Measurements from ENCODE around the gene KDM1B. TPM values are rescaled to one million over a fixed set of nuclear protein-coding genes. Genes with fewer than 3 reads are reported as not detected.
A peak's percentile ranks its signal among the peaks of the same experiment; 100 is the strongest.

The KDM1B gene
- total and polyA plus RNA-seq, 5 donors from 2014 or later: 0.94 to 13.1 (median 3.2) TPM

GRCh38 chr6:18264923-18265377 lies 109.7 kb downstream of the KDM1B start:
- H3K4me3 Mint-ChIP-seq: peak overlapping the region; percentile 94 to 96 (median 96)
- no peak for ATAC-seq (ENCODE audit: low read depth in 2 of 2)

GRCh38 chr6:18265787-18266522 lies 110.7 kb downstream of the KDM1B start:
- Histone ChIP-seq H3K27me3 (ENCODE audit: control insufficient read depth, insufficient read depth, low read length) (no peaks in the 10 kb centered on the region), H3K4me3 (ENCODE audit: low read depth, low read length) (no peak overlapping the region), H3K4me1 (ENCODE audit: control insufficient read depth, insufficient read depth, low read length, poor library complexity, severe bottlenecking) (peaks cover 34% of the 10 kb centered on the region), H3K27ac (ENCODE audit: insufficient read depth, low read length, poor library complexity, severe bottlenecking) (no peak overlapping the region), H3K36me3 (ENCODE audit: control insufficient read depth, insufficient read depth, low read length) (no peaks in the 10 kb centered on the region), H3K9me3 (ENCODE audit: control insufficient read depth in 2 of 2, low read length in 2 of 2) (no peaks in the 10 kb centered on the region)
- no peak for DNase-seq
- Mint-ChIP-seq H3K27me3 (peaks cover 8% of the 10 kb centered on the region), H3K27ac (peak overlapping the region; percentile 20 to 98 (median 97)), H3K4me1 (peaks cover 21 to 39% (median 31%) of the 10 kb centered on the region in 4 donors), H3K9me3 (peaks cover 0 to 1% (median 0%) of the 10 kb centered on the region in 7 donors), H3K4me3 (peak overlapping the region; percentile 94 to 96 (median 96)), H3K36me3 (no peaks in the 10 kb centered on the region)
- no peak for ATAC-seq (ENCODE audit: low read depth in 2 of 2)

More at GRCh38 chr6:18264923-18265377, 109.7 kb downstream of the KDM1B start:
- no peaks in the 10 kb centered on the region for H3K27me3 ChIP-seq (ENCODE audit: control insufficient read depth, insufficient read depth, low read length)
- Mint-ChIP-seq H3K9me3 (peaks cover 0 to 1% (median 0%) of the 10 kb centered on the region in 7 donors), H3K4me1 (peaks cover 28 to 49% (median 39%) of the 10 kb centered on the region in 4 donors), H3K36me3 (no peaks in the 10 kb centered on the region), H3K27ac (peak overlapping the region; percentile 97 to 99 (median 98)), H3K27me3 (peaks cover 8% of the 10 kb centered on the region)
- no peaks in the 10 kb centered on the region for H3K36me3 ChIP-seq (ENCODE audit: control insufficient read depth, insufficient read depth, low read length)
- H3K4me1 ChIP-seq (ENCODE audit: control insufficient read depth, insufficient read depth, low read length, poor library complexity, severe bottlenecking): peaks cover 44% of the 10 kb centered on the region
- no peak for DNase-seq
- H3K27ac ChIP-seq (ENCODE audit: insufficient read depth, low read length, poor library complexity, severe bottlenecking): peak overlapping the region; percentile 83
- no peaks in the 10 kb centered on the region for H3K9me3 ChIP-seq (ENCODE audit: control insufficient read depth in 2 of 2, low read length in 2 of 2)
- H3K4me3 ChIP-seq (ENCODE audit: low read depth, low read length): peak overlapping the region; percentile 93

GRCh38 chr6:18266523-18266912 lies 111.3 kb downstream of the KDM1B start:
- H3K27ac Mint-ChIP-seq: no peak overlapping the region

GRCh38 chr6:18268066-18268465 lies 112.8 kb downstream of the KDM1B start:
- no peak overlapping the region for H3K27ac ChIP-seq (ENCODE audit: insufficient read depth, low read length, poor library complexity, severe bottlenecking)
- no peaks in the 10 kb centered on the region for H3K36me3 Mint-ChIP-seq
- peaks cover 8% of the 10 kb centered on the region for H3K27me3 Mint-ChIP-seq
- DNase-seq: no peak
- H3K9me3 Mint-ChIP-seq: peaks cover 0 to 1% (median 0%) of the 10 kb centered on the region in 7 donors
- H3K36me3 ChIP-seq (ENCODE audit: control insufficient read depth, insufficient read depth, low read length): no peaks in the 10 kb centered on the region
- H3K27ac Mint-ChIP-seq: no peak overlapping the region
- peaks cover 8 to 18% (median 13%) of the 10 kb centered on the region in 4 donors for H3K4me1 Mint-ChIP-seq
- no peaks in the 10 kb centered on the region for H3K27me3 ChIP-seq (ENCODE audit: control insufficient read depth, insufficient read depth, low read length)
- no peak overlapping the region for H3K4me3 Mint-ChIP-seq
- H3K4me1 ChIP-seq (ENCODE audit: control insufficient read depth, insufficient read depth, low read length, poor library complexity, severe bottlenecking): peaks cover 13% of the 10 kb centered on the region
- ATAC-seq (ENCODE audit: low read depth in 2 of 2): no peak
- no peak overlapping the region for H3K4me3 ChIP-seq (ENCODE audit: low read depth, low read length)
- no peaks in the 10 kb centered on the region for H3K9me3 ChIP-seq (ENCODE audit: control insufficient read depth in 2 of 2, low read length in 2 of 2)

More at GRCh38 chr6:18266523-18266912, 111.3 kb downstream of the KDM1B start:
- no peak overlapping the region for H3K4me3 ChIP-seq (ENCODE audit: low read depth, low read length)
- DNase-seq (no peak), ATAC-seq (ENCODE audit: low read depth in 2 of 2) (no peak)
- H3K4me1 ChIP-seq (ENCODE audit: control insufficient read depth, insufficient read depth, low read length, poor library complexity, severe bottlenecking): peaks cover 28% of the 10 kb centered on the region
- no peaks in the 10 kb centered on the region for H3K9me3 ChIP-seq (ENCODE audit: control insufficient read depth in 2 of 2, low read length in 2 of 2)
- Mint-ChIP-seq H3K36me3 (no peaks in the 10 kb centered on the region), H3K27me3 (peaks cover 8% of the 10 kb centered on the region), H3K4me3 (no peak overlapping the region), H3K4me1 (peaks cover 17 to 34% (median 28%) of the 10 kb centered on the region in 4 donors), H3K9me3 (peaks cover 0 to 1% (median 0%) of the 10 kb centered on the region in 7 donors)
- H3K27me3 ChIP-seq (ENCODE audit: control insufficient read depth, insufficient read depth, low read length): no peaks in the 10 kb centered on the region
- no peak overlapping the region for H3K27ac ChIP-seq (ENCODE audit: insufficient read depth, low read length, poor library complexity, severe bottlenecking)
- no peaks in the 10 kb centered on the region for H3K36me3 ChIP-seq (ENCODE audit: control insufficient read depth, insufficient read depth, low read length)

- no peaks in the 10 kb centered on the region for H3K36me3 Mint-ChIP-seq
Measured at GRCh38 chr6:18269253-18269652, 114.0 kb downstream of the KDM1B start.

DNA sequence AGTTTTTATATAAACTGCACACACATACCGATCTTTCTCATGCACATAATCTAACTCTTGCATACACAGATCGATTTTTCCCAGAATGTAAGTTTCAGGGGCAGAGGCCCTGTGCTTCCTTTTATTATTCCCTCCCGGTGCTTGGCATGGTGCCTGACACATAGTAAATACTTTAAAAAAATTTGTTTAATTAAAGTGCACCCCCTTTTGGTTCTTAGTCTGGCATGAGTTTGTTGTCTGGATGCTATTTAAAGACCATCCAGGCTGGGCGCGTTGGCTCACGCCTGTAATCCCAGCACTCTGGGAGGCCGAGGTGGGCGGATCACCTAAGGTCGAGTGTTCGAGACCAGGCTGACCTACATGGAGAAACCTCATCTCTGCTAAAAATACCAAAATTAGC lies 114.5 kb downstream of the KDM1B start:
- H3K9me3 Mint-ChIP-seq: peaks cover 0 to under 1% (median 0%) of the 10 kb centered on the region in 7 donors

More at GRCh38 chr6:18269253-18269652, 114.0 kb downstream of the KDM1B start:
- Mint-ChIP-seq H3K9me3 (peaks cover 0 to 1% (median 0%) of the 10 kb centered on the region in 7 donors), H3K27me3 (peaks cover 5% of the 10 kb centered on the region), H3K4me1 (peaks cover 6 to 11% (median 9%) of the 10 kb centered on the region in 4 donors), H3K4me3 (no peak overlapping the region), H3K27ac (no peak overlapping the region)
- DNase-seq (peak in 2 of 3 donors; percentile 8 to 49), ATAC-seq (ENCODE audit: low read depth in 2 of 2) (peak in 1 of 2 donors; percentile 23)
- Histone ChIP-seq H3K27me3 (ENCODE audit: control insufficient read depth, insufficient read depth, low read length) (no peaks in the 10 kb centered on the region), H3K4me1 (ENCODE audit: control insufficient read depth, insufficient read depth, low read length, poor library complexity, severe bottlenecking) (peaks cover 11% of the 10 kb centered on the region), H3K4me3 (ENCODE audit: low read depth, low read length) (peak overlapping the region; percentile 26), H3K27ac (ENCODE audit: insufficient read depth, low read length, poor library complexity, severe bottlenecking) (no peak overlapping the region), H3K9me3 (ENCODE audit: control insufficient read depth in 2 of 2, low read length in 2 of 2) (no peaks in the 10 kb centered on the region), H3K36me3 (ENCODE audit: control insufficient read depth, insufficient read depth, low read length) (no peaks in the 10 kb centered on the region)

GRCh38 chr6:18270216-18270615 lies 115.0 kb downstream of the KDM1B start:
- ATAC-seq (ENCODE audit: low read depth in 2 of 2): no peak
- H3K4me3 ChIP-seq (ENCODE audit: low read depth, low read length): no peak overlapping the region
- Mint-ChIP-seq H3K27ac (peak overlapping the region in 1 of 3 donors; percentile 32), H3K9me3 (no peaks in the 10 kb centered on the region), H3K4me3 (no peak overlapping the region), H3K4me1 (peaks cover under 1 to 5% (median 4%) of the 10 kb centered on the region in 4 donors), H3K36me3 (no peaks in the 10 kb centered on the region), H3K27me3 (peaks cover 9% of the 10 kb centered on the region)
- peaks cover 7% of the 10 kb centered on the region for H3K4me1 ChIP-seq (ENCODE audit: control insufficient read depth, insufficient read depth, low read length, poor library complexity, severe bottlenecking)
- no peak overlapping the region for H3K27ac ChIP-seq (ENCODE audit: insufficient read depth, low read length, poor library complexity, severe bottlenecking)
- H3K27me3 ChIP-seq (ENCODE audit: control insufficient read depth, insufficient read depth, low read length): peaks cover 2% of the 10 kb centered on the region
- H3K36me3 ChIP-seq (ENCODE audit: control insufficient read depth, insufficient read depth, low read length): no peaks in the 10 kb centered on the region
- no peaks in the 10 kb centered on the region for H3K9me3 ChIP-seq (ENCODE audit: control insufficient read depth in 2 of 2, low read length in 2 of 2)
- DNase-seq: no peak

More for the DNA sequence above, 114.5 kb downstream of the KDM1B start:
- no peaks in the 10 kb centered on the region for H3K27me3 ChIP-seq (ENCODE audit: control insufficient read depth, insufficient read depth, low read length)
- peaks cover 11% of the 10 kb centered on the region for H3K4me1 ChIP-seq (ENCODE audit: control insufficient read depth, insufficient read depth, low read length, poor library complexity, severe bottlenecking)
- no peak overlapping the region for H3K27ac ChIP-seq (ENCODE audit: insufficient read depth, low read length, poor library complexity, severe bottlenecking)
- no peaks in the 10 kb centered on the region for H3K9me3 ChIP-seq (ENCODE audit: control insufficient read depth in 2 of 2, low read length in 2 of 2)
- peak overlapping the region; percentile 26 for H3K4me3 ChIP-seq (ENCODE audit: low read depth, low read length)
- Mint-ChIP-seq H3K4me1 (peaks cover 5 to 10% (median 9%) of the 10 kb centered on the region in 4 donors), H3K27ac (no peak overlapping the region), H3K4me3 (no peak overlapping the region), H3K36me3 (no peaks in the 10 kb centered on the region), H3K27me3 (peaks cover 7% of the 10 kb centered on the region)
- H3K36me3 ChIP-seq (ENCODE audit: control insufficient read depth, insufficient read depth, low read length): no peaks in the 10 kb centered on the region
- DNase-seq (no peak), ATAC-seq (ENCODE audit: low read depth in 2 of 2) (no peak)
